Globus pallidus (tissue), 1 donor: ENCODE results near the gene RPL32.
A peak's percentile ranks its signal among the peaks of the same experiment; 100 is the strongest.

Source experiments
- DNase-seq: peaks from one replicate; pipeline ENCODE4 v3.0.0-alpha.2; 2015; ENCODE audit warnings: low spot score

The RPL32 gene

DNA sequence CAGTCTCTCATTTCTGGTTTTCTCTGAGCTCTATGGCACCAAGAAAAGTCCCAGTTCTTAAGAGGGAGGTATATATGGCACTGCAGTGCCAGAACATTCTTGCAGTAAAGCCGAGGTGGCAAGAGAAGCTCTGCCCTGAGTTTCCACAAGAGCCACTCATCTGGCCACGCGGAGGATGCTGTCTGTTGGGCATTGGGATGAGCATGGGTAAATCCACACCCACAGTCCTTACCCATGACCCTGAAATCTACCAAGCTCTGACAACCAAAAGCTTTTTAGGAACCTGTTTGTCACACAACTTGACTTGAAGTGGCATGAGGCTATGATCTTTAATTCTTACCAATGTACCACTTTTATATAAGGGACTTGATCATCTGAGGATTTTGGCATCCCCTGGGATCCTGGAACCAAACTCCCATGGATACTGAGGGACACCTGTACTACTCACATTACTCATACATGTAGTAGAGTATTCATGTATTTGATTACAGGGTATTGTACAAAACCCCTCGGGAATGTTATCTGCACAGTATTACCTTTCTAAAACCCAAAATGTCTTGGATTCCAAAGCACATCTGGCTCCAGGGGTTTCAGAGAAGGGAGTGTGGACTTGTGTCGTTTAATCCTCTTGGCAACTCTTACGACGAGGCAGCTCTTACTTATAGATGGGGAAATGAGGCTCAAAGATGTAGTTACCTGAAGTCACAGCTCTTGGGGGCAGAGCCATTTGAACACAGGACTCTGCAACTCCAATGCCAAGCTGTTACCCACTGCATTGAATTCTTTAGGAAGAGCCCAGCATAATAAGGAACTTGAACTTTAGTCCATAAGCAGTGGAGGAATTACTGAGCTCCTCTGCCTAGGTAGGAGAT, 8.8 kb downstream of the RPL32 start:
- no peak for DNase-seq

DNA sequence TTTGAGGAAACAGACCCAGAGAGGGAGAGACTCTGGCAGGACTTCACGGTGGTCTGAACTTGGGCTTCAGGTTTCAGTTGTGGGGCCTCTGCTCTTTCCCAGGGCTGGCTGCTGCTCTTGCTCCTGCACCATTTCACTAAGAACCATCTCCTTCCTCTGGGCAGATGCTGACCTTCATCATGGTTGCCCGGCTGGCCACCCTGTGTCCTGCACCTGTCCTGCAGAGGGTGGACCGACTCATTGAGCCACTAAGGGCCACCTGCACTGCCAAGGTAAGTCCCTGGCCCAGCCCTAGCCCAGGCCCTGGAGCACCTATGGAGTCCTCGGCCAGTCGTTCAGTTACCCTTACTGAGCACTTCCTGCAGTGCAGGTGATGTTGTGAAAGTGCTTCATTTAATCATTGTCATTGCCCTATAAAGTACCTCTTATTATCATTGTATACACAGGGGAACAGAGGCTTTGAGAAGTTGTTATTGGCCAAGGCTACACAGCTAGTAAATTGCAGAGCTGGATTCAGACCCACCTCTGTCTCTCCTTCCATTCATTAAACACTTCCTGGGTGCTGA, 10.0 kb downstream of the RPL32 start:
- DNase-seq, result no peak

GRCh38 chr3:12830785-12831156, 10.6 kb downstream of the RPL32 start:
- DNase-seq, result no peak

- no peak for DNase-seq
Observed at GRCh38 chr3:12829886-12830784, 11.2 kb downstream of the RPL32 start.

DNA sequence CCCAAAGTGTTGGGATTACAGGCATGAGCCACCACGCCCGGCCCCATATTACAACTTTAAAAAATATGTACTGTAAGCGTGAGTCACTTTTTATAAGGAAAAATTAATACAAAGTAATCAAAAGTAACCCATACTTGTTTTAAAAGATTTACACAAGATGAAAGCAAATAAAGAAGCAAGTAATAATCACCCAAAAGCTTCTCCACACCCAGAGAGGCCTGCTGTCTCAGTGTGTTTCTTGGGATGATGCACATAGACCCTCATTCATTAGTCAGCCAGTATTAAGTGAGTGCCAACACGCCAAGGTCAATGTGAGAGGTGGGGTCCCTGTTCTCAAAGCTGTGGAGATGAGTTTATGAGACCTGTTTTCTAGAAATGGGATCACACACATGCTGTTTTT, 12.0 kb downstream of the RPL32 start:
- DNase-seq, result no peak

GRCh38 chr3:12828751-12829150, 12.6 kb downstream of the RPL32 start:
- no peak for DNase-seq

DNA sequence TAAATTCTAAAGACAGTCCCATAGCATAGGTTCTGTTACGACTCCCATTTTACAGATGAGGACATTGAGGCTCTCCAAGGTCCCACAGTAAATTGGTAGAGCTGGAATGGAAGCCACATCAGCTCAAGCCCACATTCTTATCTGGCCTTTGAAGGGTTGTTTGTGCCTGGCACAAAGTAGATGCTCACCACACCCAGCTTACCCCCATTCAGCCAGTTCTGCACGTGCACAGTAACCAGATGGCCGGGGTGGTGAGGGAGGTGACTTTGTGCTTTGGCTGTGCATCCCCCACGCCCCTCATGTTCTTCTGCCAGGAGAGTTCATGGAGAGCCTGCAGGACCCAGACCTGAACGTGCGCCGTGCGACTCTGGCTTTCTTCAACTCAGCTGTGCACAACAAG, 16.2 kb downstream of the RPL32 start:
- DNase-seq, result no peak

DNA sequence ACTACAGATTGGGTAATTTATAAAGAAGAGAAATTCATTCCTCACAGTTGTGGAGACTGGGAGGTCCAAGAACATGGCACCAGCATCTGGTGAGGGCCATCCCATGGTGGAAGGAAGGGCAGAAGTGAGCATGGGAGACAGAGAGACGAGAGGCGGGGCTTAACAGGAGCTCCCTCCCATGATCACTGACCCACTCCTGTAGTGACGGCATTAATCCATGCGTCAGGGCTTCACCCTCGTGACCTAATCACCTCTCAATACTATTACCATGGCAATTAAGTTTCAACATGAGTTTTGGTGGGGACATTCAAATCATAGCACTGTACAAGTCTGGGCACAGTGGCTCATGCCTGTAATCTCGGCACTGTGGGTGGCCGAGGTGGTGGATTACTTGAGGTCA, 17.1 kb downstream of the RPL32 start:
- DNase-seq, result no peak

- no peak for DNase-seq
Observed at GRCh38 chr3:12822725-12823373, 18.5 kb downstream of the RPL32 start.

DNA sequence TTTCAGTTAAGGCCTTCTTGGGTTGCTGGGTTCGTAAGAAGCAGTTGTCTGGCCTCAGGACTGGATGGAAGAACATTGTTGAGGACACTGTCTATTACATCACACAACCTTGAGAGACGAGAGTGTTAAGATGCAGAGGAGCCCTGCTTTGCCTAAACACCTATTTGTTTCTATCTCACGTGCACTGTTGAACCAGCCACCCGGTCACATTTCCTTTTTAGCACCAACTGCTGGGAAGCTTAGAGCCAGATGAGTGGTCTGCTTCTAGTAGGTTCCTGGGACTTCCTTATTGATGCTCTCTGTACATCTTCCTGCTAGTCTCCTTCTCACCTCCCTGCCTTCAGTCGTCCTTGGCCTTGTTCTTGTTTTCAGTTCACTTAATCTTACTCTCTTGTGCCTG, 22.6 kb downstream of the RPL32 start:
- DNase-seq, result no peak

DNA sequence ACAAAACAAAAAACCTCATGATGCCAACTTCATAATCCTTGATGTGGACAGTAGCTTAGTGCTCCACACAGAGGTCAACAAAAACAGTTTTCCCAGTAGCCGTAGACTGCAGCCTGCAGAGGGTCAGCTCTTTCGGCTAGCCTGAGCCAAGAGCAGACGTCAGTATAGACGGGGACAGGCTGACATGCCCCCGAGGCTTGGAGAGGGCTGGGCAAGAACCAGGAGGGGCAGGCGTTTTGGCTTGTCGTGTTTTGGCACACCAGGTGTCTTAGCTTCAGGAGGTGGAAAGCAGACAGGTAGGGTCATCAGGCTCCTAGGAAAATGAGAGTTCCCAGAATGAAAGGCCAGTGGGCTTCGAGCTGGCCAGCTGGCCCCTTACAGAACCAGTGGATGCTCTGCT, 23.1 kb downstream of the RPL32 start:
- DNase-seq, result no peak

- no peak for DNase-seq
Observed at GRCh38 chr3:12817343-12817710, 24.0 kb downstream of the RPL32 start.

GRCh38 chr3:12816521-12817342, 24.6 kb downstream of the RPL32 start:
- DNase-seq, result no peak

- no peak for DNase-seq
Observed at GRCh38 chr3:12815719-12816118, 25.6 kb downstream of the RPL32 start.

DNA sequence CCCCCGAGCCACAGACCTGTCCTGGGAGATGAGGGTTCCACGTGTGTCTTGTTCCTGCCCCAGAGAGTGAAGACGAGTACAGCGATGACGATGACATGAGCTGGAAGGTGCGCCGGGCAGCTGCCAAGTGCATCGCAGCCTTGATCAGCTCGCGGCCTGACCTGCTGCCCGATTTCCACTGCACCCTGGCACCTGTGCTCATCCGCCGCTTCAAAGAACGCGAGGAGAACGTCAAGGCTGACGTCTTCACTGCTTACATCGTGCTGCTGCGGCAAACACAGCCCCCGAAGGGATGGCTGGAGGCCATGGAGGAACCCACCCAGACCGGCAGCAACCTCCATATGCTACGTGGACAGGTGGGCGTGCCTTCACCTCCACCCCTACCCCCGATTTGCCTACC, 26.3 kb downstream of the RPL32 start:
- DNase-seq, result no peak

- DNase-seq, result no peak
Observed at GRCh38 chr3:12813967-12814366, 27.4 kb downstream of the RPL32 start.

DNA sequence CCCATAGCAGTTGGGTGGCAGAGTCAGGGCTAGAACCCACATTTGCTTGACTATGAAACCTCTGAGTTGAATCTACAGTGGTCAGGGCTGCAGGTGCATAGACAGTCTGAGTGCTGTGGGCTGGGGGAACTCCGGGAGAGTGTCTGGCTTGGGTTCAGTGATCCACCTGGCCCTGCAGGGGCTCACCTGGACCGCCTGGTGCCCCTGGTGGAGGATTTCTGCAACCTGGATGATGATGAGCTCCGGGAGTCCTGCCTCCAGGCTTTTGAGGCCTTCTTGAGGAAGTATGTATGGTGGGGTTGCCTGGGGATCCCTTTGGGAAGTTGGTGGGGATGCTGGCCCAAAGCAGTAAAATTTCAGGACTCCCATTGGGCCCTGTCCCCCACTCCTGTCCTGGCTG, 28.6 kb downstream of the RPL32 start:
- no peak for DNase-seq

DNA sequence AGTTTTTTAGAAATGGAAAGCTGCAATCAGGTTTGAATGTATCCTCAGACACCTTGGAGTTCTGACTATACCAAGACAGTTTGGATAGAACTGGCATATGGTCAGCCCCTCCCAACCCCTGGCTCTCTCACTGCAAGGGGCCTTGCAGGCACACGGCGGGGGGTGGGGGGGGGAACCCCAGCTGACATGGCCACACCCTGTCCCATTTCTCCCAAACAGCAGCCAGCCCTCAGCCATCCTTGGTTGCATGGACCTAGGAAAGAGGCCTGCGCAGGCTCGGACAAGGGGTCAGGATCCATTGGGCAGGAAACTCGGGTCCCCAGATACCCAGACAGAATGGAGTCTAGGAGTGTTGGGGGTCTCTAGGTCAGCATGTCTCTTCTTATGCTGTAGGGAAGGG, 30.4 kb downstream of the RPL32 start:
- no peak for DNase-seq

DNA sequence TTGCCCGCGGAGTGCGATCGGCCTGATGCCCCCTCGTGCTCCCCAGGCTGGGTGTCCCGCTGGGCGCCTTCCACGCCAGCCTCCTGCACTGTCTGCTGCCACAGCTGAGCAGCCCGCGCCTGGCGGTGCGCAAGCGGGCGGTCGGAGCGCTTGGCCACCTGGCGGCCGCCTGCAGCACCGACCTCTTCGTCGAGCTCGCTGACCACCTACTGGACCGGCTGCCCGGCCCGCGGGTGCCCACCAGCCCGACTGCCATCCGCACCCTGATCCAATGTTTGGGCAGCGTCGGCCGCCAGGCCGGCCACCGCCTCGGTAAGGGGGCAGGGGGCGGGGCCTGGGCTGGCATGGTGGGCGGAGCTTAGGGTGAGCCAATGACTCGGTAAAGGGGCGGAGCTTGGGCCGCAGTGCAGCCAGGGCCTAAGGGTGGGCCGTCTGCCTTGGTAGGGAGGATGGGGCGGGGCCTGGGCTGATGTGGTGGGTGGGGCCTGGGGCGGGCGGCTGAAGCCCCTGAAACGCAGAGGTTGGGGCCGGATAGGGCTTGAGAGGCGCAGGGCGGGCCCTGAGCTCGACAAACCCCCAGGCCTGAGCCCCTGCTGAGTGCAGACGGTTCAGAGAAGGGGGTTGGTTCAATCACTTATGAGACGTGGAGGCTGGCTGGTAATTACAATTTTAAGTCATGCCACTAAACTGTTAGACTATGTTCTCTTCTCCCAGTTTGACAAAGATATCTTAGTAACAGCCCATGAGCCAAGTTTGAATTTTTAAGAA, 31.2 kb downstream of the RPL32 start:
- DNase-seq, result peak; percentile 97

GRCh38 chr3:12809435-12809834, 31.9 kb downstream of the RPL32 start:
- DNase-seq, result no peak

GRCh38 chr3:12809001-12809400, 32.4 kb downstream of the RPL32 start:
- DNase-seq, result no peak
